Measurements from ENCODE around the gene HPSE. TPM values are rescaled to one million over a fixed set of nuclear protein-coding genes. Genes with fewer than 3 reads are reported as not detected.

The HPSE gene
- total and polyA plus RNA-seq, 2 experiments from 2014 or later: 1.7 to 3.8 TPM

DNA sequence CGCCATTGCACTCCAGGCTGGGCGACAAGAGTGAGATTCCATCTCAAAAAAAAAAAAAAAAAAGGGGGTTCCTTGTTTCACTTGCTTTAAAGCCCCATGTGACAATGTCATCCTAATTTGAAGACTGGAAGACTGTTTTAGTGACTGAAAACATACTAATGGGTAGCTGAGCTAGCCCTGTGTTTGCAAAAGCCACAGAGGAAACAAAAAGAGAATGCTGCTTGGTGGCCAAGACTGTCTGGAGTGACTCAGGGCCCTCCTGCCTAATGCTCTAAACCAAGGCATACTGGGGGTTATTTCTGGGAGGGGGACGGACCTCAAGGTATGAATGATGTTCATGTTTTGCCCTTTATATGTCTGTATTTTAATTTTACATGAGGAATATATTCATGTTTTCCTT lies 16.0 kb downstream of the HPSE start:
- Histone ChIP-seq H3K4me1 (ENCODE audit: insufficient read depth) (no peaks in the 10 kb centered on the region), H3K4me2 (no peak overlapping the region), H3K9me2 (replicated peaks; ENCODE audit: insufficient read depth) (no peaks in the 10 kb centered on the region), H4K20me1 (ENCODE audit: insufficient read depth, poor library complexity, severe bottlenecking) (no peaks in the 10 kb centered on the region), H2AFZ (no peak overlapping the region), H3K4me3 (no peak overlapping the region), H3K36me3 (replicated peaks; ENCODE audit: insufficient read depth, low read depth) (no peaks in the 10 kb centered on the region), H3K27me3 (no peaks in the 10 kb centered on the region), H3K9me3 (ENCODE audit: low read depth) (no peaks in the 10 kb centered on the region), H3K79me2 (no peaks in the 10 kb centered on the region), H3K27ac (no peak overlapping the region)
- no peak for DNase-seq (ENCODE audit: low spot score)
- no peak for TF ChIP-seq EZH2phosphoT487 (IDR thresholded peaks at IDR 0.05; ENCODE audit: low read depth, severe bottlenecking, unreplicated experiment)
- no peak for TF ChIP-seq EZH2 (IDR thresholded peaks at IDR 0.05; ENCODE audit: borderline replicate concordance)
- TF ChIP-seq, protein P1, sequence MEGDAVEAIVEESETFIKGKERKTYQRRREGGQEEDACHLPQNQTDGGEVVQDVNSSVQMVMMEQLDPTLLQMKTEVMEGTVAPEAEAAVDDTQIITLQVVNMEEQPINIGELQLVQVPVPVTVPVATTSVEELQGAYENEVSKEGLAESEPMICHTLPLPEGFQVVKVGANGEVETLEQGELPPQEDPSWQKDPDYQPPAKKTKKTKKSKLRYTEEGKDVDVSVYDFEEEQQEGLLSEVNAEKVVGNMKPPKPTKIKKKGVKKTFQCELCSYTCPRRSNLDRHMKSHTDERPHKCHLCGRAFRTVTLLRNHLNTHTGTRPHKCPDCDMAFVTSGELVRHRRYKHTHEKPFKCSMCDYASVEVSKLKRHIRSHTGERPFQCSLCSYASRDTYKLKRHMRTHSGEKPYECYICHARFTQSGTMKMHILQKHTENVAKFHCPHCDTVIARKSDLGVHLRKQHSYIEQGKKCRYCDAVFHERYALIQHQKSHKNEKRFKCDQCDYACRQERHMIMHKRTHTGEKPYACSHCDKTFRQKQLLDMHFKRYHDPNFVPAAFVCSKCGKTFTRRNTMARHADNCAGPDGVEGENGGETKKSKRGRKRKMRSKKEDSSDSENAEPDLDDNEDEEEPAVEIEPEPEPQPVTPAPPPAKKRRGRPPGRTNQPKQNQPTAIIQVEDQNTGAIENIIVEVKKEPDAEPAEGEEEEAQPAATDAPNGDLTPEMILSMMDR (IDR thresholded peaks at IDR 0.05; ENCODE audit: poor library complexity): no peak
- 95% methylated on average over 3 of the region's 3 CpGs for whole genome bisulfite sequencing (ENCODE audit: low lambda C conversion rate, missing lambda C conversion rate)

DNA sequence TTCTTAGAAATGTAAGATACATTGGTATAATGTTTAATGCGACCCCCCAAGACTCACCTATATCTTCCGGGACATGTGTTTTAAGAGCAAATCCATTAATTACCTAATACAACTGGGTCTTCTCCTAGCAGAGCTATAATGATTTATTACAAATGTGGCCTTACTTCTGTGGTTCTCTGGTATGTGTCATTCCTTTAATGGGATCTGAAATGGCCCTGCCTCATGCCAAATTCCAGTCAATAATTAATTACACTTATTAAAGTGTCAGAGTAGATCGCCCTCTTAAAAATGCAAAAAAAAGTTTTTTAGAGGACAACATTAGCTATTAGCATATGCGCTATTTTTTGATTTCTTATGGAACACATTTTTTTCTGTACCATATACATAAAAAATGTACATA lies 17.0 kb downstream of the HPSE start:
- Histone ChIP-seq H3K4me2 (no peak overlapping the region), H3K9me3 (ENCODE audit: low read depth) (no peaks in the 10 kb centered on the region), H3K36me3 (replicated peaks; ENCODE audit: insufficient read depth, low read depth) (no peaks in the 10 kb centered on the region), H3K9me2 (replicated peaks; ENCODE audit: insufficient read depth) (no peaks in the 10 kb centered on the region), H4K20me1 (ENCODE audit: insufficient read depth, poor library complexity, severe bottlenecking) (no peaks in the 10 kb centered on the region), H2AFZ (no peak overlapping the region), H3K4me1 (ENCODE audit: insufficient read depth) (no peaks in the 10 kb centered on the region), H3K27ac (no peak overlapping the region), H3K79me2 (no peaks in the 10 kb centered on the region), H3K27me3 (no peaks in the 10 kb centered on the region), H3K4me3 (no peak overlapping the region)
- TF ChIP-seq, protein P1 (IDR thresholded peaks at IDR 0.05; ENCODE audit: poor library complexity): no peak
- TF ChIP-seq EZH2phosphoT487 (IDR thresholded peaks at IDR 0.05; ENCODE audit: low read depth, severe bottlenecking, unreplicated experiment): no peak
- TF ChIP-seq EZH2 (IDR thresholded peaks at IDR 0.05; ENCODE audit: borderline replicate concordance): no peak
- WGBS (ENCODE audit: low lambda C conversion rate, missing lambda C conversion rate): 70% methylated on average over 4 of the region's 4 CpGs
- no peak for DNase-seq (ENCODE audit: low spot score)

DNA sequence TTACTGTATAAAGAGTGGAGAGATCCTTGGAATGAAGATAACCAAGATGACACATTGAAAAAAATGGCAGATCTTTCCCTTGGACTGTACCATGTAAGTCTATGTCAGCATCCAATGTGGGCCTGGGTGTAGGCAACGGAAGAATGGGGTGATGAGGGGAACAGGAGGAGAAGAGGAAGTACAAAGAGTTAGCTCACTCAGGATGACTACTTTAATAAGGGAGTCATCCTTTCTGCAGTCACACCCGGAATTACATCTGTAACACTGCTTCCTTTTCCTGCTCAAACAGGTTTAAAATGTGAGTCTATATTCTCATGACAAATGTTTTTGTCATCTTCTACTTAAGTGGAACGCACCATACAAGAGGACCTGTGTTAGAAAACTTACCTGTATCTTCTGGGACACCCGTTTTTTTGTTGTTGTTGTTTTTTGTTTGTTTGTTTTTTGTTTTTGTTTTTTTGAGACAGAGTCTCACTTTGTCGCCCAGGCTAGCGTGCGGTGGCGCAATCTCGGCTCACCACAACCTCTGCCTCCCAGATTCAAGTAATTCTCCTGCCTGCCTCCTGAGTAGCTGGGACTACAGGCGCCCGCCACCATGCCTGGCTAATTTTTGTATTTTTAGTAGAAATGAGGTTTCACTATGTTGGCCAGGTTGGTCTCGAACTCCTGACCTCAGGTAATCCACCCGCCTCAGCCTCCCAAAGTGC lies 18.0 kb downstream of the HPSE start:
- Histone ChIP-seq H3K27ac (no peak overlapping the region), H2AFZ (no peak overlapping the region)
- WGBS (ENCODE audit: low lambda C conversion rate, missing lambda C conversion rate): 88% methylated on average over 13 of the region's 13 CpGs

More for the DNA sequence above, 18.0 kb downstream of the HPSE start:
- H3K4me1 ChIP-seq (ENCODE audit: insufficient read depth): no peaks in the 10 kb centered on the region
- no peaks in the 10 kb centered on the region for H3K27me3 ChIP-seq
- no peak overlapping the region for H3K4me2 ChIP-seq
- H3K36me3 ChIP-seq (replicated peaks; ENCODE audit: insufficient read depth, low read depth): no peaks in the 10 kb centered on the region
- no peaks in the 10 kb centered on the region for H4K20me1 ChIP-seq (ENCODE audit: insufficient read depth, poor library complexity, severe bottlenecking)
- no peaks in the 10 kb centered on the region for H3K9me2 ChIP-seq (replicated peaks; ENCODE audit: insufficient read depth)
- H3K9me3 ChIP-seq (ENCODE audit: low read depth): no peaks in the 10 kb centered on the region
- TF ChIP-seq, protein P1 (IDR thresholded peaks at IDR 0.05; ENCODE audit: poor library complexity): no peak
- TF ChIP-seq EZH2 (IDR thresholded peaks at IDR 0.05; ENCODE audit: borderline replicate concordance) (no peak), EZH2phosphoT487 (IDR thresholded peaks at IDR 0.05; ENCODE audit: low read depth, severe bottlenecking, unreplicated experiment) (no peak)
- DNase-seq (ENCODE audit: low spot score): no peak
- H3K4me3 ChIP-seq: no peak overlapping the region
- H3K79me2 ChIP-seq: no peaks in the 10 kb centered on the region

All from hepatocyte (in vitro differentiated cells).